KOPT-K1 (cell line): Measurements from ENCODE around the gene METTL4.

ENCODE experiments used
- H3K27ac ChIP-seq: fragments of 200-600 bp; sonication (generic); 2 replicates; pipeline ENCODE4 v1.5.1; 2016; ENCODE audit warnings: antibody characterized with exemption, mild to moderate bottlenecking, low read depth, low read length; ENCODE audit not compliant: poor library complexity, severe bottlenecking
- H3K36me3 ChIP-seq: fragments of 200-600 bp; sonication (generic); 2 replicates; pipeline ENCODE4 v1.5.1; 2017; ENCODE audit warnings: antibody characterized with exemption, mild to moderate bottlenecking, low read length, moderate library complexity; ENCODE audit not compliant: insufficient read depth
- H3K9me3 ChIP-seq: fragments of 200-600 bp; sonication (generic); 2 replicates; pipeline ENCODE4 v1.5.1; 2017; ENCODE audit warnings: antibody characterized with exemption, low read length, mild to moderate bottlenecking; ENCODE audit not compliant: insufficient read depth, poor library complexity, severe bottlenecking

The METTL4 gene

GRCh38 chr18:2515908-2516625, 55.2 kb downstream of the METTL4 start:
- Histone ChIP-seq H3K9me3 (no peaks in the 10 kb centered on the region), H3K27ac (no peak overlapping the region), H3K36me3 (no peaks in the 10 kb centered on the region)

GRCh38 chr18:2515171-2515787, 56.0 kb downstream of the METTL4 start:
- Histone ChIP-seq H3K27ac (no peak overlapping the region), H3K36me3 (no peaks in the 10 kb centered on the region), H3K9me3 (no peaks in the 10 kb centered on the region)

GRCh38 chr18:2513616-2514015, 57.7 kb downstream of the METTL4 start:
- no peaks in the 10 kb centered on the region for H3K36me3 ChIP-seq
- no peak overlapping the region for H3K27ac ChIP-seq
- H3K9me3 ChIP-seq: no peaks in the 10 kb centered on the region

DNA sequence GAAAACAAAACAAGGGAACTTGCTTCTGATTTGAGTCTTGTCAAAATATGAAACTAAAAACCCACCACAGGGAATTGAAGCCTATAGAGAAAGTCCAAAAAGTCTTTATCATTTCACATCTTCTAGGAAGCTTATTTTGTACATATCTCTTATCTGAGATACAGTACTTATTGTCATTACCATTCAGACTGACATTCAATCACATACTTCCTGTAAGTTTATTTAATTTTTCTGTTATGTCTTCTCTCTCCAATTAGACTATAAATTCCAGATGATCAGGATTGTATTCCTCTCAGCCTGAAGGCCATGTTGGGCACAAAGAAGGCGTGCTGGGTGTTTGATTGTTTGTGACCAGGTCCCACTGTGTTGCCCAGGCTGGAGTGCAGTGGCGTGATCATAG, 59.2 kb downstream of the METTL4 start:
- no peak overlapping the region for H3K27ac ChIP-seq
- no peaks in the 10 kb centered on the region for H3K36me3 ChIP-seq
- no peaks in the 10 kb centered on the region for H3K9me3 ChIP-seq

- H3K36me3 ChIP-seq: no peaks in the 10 kb centered on the region
- no peaks in the 10 kb centered on the region for H3K9me3 ChIP-seq
- no peak overlapping the region for H3K27ac ChIP-seq
These were observed 59.9 kb downstream of the METTL4 start for GRCh38 chr18:2511451-2511850.

GRCh38 chr18:2510416-2510815, 60.9 kb downstream of the METTL4 start:
- Histone ChIP-seq H3K27ac (no peak overlapping the region), H3K9me3 (no peaks in the 10 kb centered on the region), H3K36me3 (no peaks in the 10 kb centered on the region)

DNA sequence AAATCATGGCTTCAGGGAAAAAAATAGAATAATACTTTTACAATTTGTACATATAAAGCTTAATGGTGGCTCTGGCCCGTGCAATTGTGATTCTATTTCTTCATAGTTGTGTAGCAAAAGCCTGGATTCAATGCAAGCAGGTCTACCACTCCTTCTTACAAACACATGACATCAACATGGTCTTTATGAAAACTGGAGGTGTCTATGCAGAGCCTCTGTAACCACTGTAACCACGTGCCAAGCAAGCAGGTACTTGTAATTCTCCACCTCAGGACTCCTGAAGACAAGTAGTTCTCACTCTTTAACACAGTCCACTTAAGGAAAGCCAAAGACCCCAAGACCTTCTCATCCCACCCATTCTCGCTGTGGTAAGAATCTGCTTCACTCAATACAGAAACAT, 62.6 kb downstream of the METTL4 start:
- no peaks in the 10 kb centered on the region for H3K36me3 ChIP-seq
- H3K9me3 ChIP-seq: no peaks in the 10 kb centered on the region
- no peak overlapping the region for H3K27ac ChIP-seq

DNA sequence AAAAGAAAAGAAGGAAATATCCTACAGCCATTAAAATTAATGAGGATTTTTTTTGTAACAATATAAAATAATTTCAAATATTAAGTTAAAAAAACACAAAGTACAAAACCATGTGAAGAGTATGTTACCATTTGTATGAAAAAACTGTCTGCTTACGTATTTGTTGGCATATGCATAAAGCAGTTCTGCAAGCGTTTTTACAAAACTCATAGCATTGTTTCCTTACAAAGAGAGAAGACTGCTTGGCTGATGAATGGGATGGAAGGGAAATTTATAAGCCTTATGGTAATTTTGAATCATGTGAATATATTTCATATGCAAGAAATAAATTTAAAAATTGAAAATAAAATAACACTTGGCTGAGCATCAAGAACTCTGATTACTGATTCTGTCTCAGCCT, 63.1 kb downstream of the METTL4 start:
- H3K27ac ChIP-seq: no peak overlapping the region
- no peaks in the 10 kb centered on the region for H3K36me3 ChIP-seq
- no peaks in the 10 kb centered on the region for H3K9me3 ChIP-seq

DNA sequence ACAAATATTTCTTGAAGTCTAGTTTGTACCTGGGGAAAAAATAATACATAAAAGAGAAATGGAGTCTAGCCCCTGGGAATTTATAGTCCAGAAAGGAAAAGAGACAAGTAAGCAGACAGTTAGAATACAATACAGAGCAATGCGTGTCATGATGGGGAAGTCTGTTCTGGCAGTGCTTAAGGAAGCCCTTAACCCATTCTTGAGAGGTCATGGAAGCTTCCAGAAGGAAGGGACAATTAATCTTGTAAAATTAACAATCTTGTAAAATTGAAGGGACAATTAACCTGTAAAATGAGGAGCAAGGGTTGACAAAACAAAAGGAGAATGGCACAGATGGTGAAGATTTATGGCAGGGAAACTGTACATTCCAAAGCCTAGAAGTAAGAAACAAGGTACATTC, 66.7 kb downstream of the METTL4 start:
- Histone ChIP-seq H3K36me3 (no peaks in the 10 kb centered on the region), H3K27ac (no peak overlapping the region), H3K9me3 (no peaks in the 10 kb centered on the region)

DNA sequence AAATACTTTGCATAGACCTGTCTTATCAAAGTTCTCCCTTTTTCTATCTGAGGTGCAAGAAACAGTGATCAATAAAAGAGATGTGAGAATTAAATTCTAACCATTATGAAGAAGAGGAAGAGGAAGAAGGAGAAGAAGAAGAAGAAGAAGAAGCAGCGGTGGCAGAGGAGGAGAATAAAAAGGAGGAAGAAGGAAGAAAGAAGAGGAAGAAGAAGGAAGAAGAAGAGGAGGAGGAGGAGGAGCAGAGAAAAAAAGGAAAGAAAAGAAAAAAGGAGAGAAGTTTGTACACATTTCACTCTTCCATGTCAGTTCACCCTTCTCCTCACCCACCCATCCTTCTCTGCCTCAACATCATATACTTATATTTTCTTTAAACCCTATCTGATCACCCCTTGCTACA, 68.4 kb downstream of the METTL4 start:
- Histone ChIP-seq H3K9me3 (no peaks in the 10 kb centered on the region), H3K27ac (no peak overlapping the region), H3K36me3 (no peaks in the 10 kb centered on the region)

- H3K9me3 ChIP-seq: no peaks in the 10 kb centered on the region
These were observed 68.9 kb downstream of the METTL4 start for GRCh38 chr18:2502394-2502793.

DNA sequence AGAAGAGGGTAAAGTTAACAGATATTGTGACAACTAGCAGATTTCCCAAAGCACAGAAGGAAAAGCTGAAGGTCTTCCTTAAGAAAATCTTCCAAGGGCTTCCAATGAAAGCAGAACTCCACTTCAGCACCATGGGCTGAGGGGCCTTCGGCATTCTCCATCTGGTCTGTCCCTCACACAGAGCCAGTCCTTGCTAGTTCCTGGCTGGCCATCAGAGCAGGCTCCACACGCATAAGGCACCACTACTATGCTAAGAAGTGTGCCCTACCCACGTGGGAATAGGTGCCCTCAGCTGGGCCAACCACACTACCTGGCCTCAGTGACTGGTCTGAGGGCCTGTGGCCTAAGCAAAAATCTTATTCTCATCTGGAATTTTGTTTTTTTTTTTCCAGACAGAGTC, 73.5 kb downstream of the METTL4 start:
- Histone ChIP-seq H3K27ac (no peak overlapping the region), H3K36me3 (no peaks in the 10 kb centered on the region), H3K9me3 (no peaks in the 10 kb centered on the region)

More at GRCh38 chr18:2502394-2502793, 68.9 kb downstream of the METTL4 start:
- Histone ChIP-seq H3K27ac (no peak overlapping the region), H3K36me3 (no peaks in the 10 kb centered on the region)

DNA sequence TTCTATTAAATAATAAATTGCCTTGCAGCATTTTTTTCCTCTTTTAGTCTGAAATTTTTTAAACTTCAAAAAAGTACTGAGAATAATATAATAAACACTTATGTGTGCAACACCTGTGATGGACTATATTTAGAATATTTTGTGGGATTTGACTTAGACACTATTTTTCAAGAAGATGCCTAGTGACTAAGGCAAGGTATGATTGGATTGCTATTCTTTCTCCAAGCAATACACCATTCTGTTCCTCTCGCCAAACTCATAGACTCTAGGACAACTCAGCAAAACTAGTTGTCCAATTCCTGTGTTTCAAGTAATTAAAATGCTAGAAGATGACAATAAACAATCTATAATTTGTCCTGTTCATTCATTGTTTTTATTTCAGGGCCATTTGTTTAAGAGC, 75.9 kb downstream of the METTL4 start:
- Histone ChIP-seq H3K36me3 (no peaks in the 10 kb centered on the region), H3K27ac (no peak overlapping the region), H3K9me3 (no peaks in the 10 kb centered on the region)

DNA sequence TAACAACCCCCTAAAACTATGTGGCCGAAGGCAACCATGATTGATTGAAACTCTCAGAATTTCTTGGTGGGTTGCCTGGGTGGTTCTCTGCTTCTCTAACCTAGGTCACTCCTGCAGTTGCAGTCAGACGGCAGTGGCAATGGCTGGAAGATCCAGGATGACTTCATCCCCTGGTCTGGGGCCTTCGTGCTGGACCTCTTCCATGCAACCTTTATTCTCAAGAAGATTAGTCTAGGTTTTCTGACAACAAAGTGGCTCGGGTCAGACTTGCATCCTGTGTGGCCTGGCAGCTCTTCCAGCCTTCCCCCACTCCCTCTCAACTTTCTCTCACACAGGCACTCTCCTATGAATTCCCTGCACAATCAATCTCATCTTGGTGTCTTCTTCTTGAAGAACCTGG, 76.4 kb downstream of the METTL4 start:
- Histone ChIP-seq H3K36me3 (no peaks in the 10 kb centered on the region), H3K27ac (no peak overlapping the region), H3K9me3 (no peaks in the 10 kb centered on the region)
